ENCODE results near the gene EGFL6. TPM values are rescaled to one million over a fixed set of nuclear protein-coding genes. Genes with fewer than 3 reads are reported as not detected.

EGFL6 gene
- total and polyA plus RNA-seq, 2 of the 13 experiments (the other 11 are each of a cell fraction or from before 2014, with no cell fraction given) = not detected

DNA sequence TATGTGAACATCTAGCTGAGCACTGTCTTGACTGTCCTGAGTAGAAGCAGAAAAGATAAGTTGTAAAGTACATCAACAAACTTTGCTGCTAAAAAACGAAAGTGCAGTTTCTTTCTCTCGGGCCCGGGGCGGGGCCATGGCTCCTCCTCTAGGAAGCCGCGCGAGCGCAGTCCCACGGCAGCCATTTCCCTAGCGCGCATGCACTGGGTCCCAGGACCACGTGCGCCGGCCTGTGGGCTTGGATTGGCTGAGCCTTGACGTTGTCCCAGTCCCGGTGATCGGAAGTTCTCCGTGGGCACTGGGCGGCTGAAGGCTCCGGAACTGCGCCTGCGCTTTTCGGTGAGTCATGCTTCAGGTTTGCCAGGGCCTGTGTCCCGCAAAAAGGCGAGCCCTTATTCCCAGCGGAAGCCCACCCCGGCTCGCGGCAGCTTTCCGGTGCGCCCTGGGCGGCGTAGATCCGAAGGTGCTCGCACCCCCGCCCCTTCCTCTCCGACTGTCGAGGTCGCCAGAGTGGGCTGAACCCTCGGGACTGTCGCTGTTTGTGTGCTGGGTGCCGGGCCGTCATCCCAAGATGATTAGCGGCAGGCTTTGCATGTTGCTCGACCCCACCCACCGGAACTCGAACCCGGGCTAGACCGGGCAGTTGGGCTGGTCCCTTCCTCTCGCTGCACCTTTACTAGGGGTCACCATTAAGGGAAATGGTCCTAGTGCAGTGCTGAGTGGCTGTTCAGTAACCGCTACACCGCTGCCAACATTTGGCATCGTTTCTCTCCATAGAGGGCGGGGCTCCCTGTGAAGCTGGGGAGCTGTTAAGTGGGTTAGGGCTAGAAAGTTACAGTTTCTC lies 83.7 kb downstream of the EGFL6 start, which contains the start of gene TCEANC (continued):
- TF ChIP-seq CREB1 (IDR thresholded peaks at IDR 0.05) (no peak; the same call in 1 of the 2 replicates), CREB1 (CRISPR knock-in tag; IDR thresholded peaks at IDR 0.05) (peak; percentile 36; the same call in 1 of the 2 replicates), ZNF772 (CRISPR knock-in tag; IDR thresholded peaks at IDR 0.05) (0 out of 2 replicates have a peak, but pooled peaks have one; percentile 24), ZSCAN31 (CRISPR knock-in tag; IDR thresholded peaks at IDR 0.05; ENCODE audit: low read depth) (peak; percentile 70), NR2F6 (IDR thresholded peaks at IDR 0.05) (no peak), NR2F6 (CRISPR knock-in tag; IDR thresholded peaks at IDR 0.05) (0 out of 2 replicates have a peak, but pooled peaks have one; percentile 23), YY1 (IDR thresholded peaks at IDR 0.05; ENCODE audit: insufficient read depth, insufficient replicate concordance, low read depth, low read length) (peak; percentile 87), FOXP1 (IDR thresholded peaks at IDR 0.05) (no peak), FOXP1 (CRISPR knock-in tag; IDR thresholded peaks at IDR 0.05) (no peak), ZFP82 (CRISPR knock-in tag; IDR thresholded peaks at IDR 0.05; ENCODE audit: borderline replicate concordance) (no peak), SP4 (CRISPR knock-in tag; IDR thresholded peaks at IDR 0.05) (0 out of 2 replicates have a peak, but pooled peaks have one; percentile 14), TARDBP (CRISPR knock-in tag; IDR thresholded peaks at IDR 0.05) (peak; percentile 26; the same call in 1 of the 2 replicates), ISL2 (CRISPR knock-in tag; IDR thresholded peaks at IDR 0.05) (peak; percentile 54; the same call in 1 of the 2 replicates), KDM5B (CRISPR knock-in tag; IDR thresholded peaks at IDR 0.05; ENCODE audit: borderline replicate concordance) (no peak), NFE2L2 (IDR thresholded peaks at IDR 0.05; ENCODE audit: low read length) (no peak), TAF15 (IDR thresholded peaks at IDR 0.05; ENCODE audit: low read depth, low read length, poor library complexity, severe bottlenecking) (no peak), SOX13 (IDR thresholded peaks at IDR 0.05) (no peak), SOX13 (CRISPR knock-in tag; conservative IDR thresholded peaks at IDR 0.05 in 1 of 2, IDR thresholded peaks at IDR 0.05 in 1 of 2) (peak in 1 of 2 experiments; percentile 17; a peak in 1 of 4 replicates), HMG20B (CRISPR knock-in tag; conservative IDR thresholded peaks at IDR 0.05) (no peak), JARID2 (CRISPR knock-in tag; IDR thresholded peaks at IDR 0.05; ENCODE audit: insufficient replicate concordance) (no peak), MAFK (conservative IDR thresholded peaks at IDR 0.05 in 1 of 2, IDR thresholded peaks at IDR 0.05 in 1 of 2; ENCODE audit: low read length in 2 of 2) (no peak), DRAP1 (CRISPR knock-in tag; IDR thresholded peaks at IDR 0.05) (no peak), ZNF367 (CRISPR knock-in tag; IDR thresholded peaks at IDR 0.05; ENCODE audit: borderline replicate concordance) (no peak), ZSCAN29 (CRISPR knock-in tag; conservative IDR thresholded peaks at IDR 0.05) (no peak), CSRNP2 (CRISPR knock-in tag; conservative IDR thresholded peaks at IDR 0.05; ENCODE audit: low read depth) (no peak)
- TF ChIP-seq, protein P1, sequence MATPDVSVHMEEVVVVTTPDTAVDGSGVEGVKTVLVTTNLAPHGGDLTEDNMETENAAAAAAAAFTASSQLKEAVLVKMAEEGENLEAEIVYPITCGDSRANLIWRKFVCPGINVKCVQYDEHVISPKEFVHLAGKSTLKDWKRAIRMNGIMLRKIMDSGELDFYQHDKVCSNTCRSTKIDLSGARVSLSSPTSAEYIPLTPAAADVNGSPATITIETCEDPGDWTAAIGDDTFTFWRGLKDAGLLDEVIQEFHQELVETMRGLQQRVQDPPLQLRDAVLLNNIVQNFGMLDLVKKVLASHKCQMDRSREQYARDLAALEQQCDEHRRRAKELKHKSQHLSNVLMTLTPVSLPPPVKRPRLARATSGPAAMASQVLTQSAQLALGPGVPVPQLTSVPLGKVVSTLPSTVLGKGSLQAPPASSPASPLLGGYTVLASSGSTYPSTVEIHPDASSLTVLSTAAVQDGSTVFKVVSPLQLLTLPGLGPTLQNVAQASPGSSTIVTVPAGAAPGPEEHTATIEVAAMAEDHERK (CRISPR knock-in tag; IDR thresholded peaks at IDR 0.05; ENCODE audit: low read depth) = no peak
- TF ChIP-seq, protein P2, sequence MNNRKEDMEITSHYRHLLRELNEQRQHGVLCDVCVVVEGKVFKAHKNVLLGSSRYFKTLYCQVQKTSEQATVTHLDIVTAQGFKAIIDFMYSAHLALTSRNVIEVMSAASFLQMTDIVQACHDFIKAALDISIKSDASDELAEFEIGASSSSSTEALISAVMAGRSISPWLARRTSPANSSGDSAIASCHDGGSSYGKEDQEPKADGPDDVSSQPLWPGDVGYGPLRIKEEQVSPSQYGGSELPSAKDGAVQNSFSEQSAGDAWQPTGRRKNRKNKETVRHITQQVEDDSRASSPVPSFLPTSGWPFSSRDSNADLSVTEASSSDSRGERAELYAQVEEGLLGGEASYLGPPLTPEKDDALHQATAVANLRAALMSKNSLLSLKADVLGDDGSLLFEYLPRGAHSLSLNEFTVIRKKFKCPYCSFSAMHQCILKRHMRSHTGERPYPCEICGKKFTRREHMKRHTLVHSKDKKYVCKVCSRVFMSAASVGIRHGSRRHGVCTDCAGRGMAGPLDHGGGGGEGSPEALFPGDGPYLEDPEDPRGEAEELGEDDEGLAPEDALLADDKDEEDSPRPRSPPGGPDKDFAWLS (CRISPR knock-in tag; IDR thresholded peaks at IDR 0.05; ENCODE audit: borderline replicate concordance) = no peak
